OCI-LY7 (cell line): ENCODE measurements around the gene S1PR2. TPM values are rescaled to one million over a fixed set of nuclear protein-coding genes. Genes with fewer than 3 reads are reported as not detected.

Source experiments
- BruUV-seq: library from RNA; stranded (reverse); fragments of 400-500 nt; replicated peaks from 2 replicates; lab custom pipeline; 2021; lab: Mats Ljungman, UMichigan
- CTCF ChIA-PET: fragments of 300-600 bp; sonication (Branson Sonifier 250); formaldehyde crosslinking; loops from one replicate; lab custom pipeline; 2022; ENCODE audit warnings: antibody characterized with exemption; ENCODE audit not compliant: unreplicated experiment; lab: Charles Lee
- POLR2A ChIA-PET: fragments of 300-600 bp; sonication (Branson Sonifier 250); formaldehyde crosslinking; loops from one replicate; lab custom pipeline; 2022; ENCODE audit warnings: antibody characterized with exemption; lab: Charles Lee
- DNase-seq: peaks from one replicate; pipeline ENCODE4 v3.0.0-alpha.2; 2015; ENCODE audit warnings: low spot score
- H2AFZ ChIP-seq: fragments of 200-600 bp; sonication (generic), shearing (Covaris generic); 2 replicates; pipeline ENCODE4 v1.6.1; 2014; ENCODE audit warnings: mild to moderate bottlenecking, antibody characterized with exemption, low read length, moderate library complexity
- H3K27ac ChIP-seq: fragments of 200-600 bp; sonication (generic); 2 replicates; pipeline ENCODE4 v1.5.1; 2014; ENCODE audit warnings: mixed run types, low read depth, mild to moderate bottlenecking, moderate library complexity, low read length, inconsistent platforms; ENCODE audit not compliant: poor library complexity, severe bottlenecking
- H3K36me3 ChIP-seq: fragments of 200-600 bp; sonication (generic); 2 replicates; pipeline ENCODE4 v1.6.1; 2014; ENCODE audit warnings: mild to moderate bottlenecking, antibody characterized with exemption, low read length, moderate library complexity, mixed read lengths; ENCODE audit not compliant: insufficient read depth
- H3K4me1 ChIP-seq: fragments of 200-600 bp; sonication (generic); 2 replicates; pipeline ENCODE4 v1.5.1; 2014; ENCODE audit warnings: mild to moderate bottlenecking, low read length; ENCODE audit not compliant: insufficient read depth, poor library complexity, severe bottlenecking
- H3K4me2 ChIP-seq: fragments of 200-600 bp; sonication (generic); 2 replicates; pipeline ENCODE4 v1.6.1; 2014; ENCODE audit warnings: mild to moderate bottlenecking, low read length
- H3K4me3 ChIP-seq: fragments of 200-600 bp; sonication (generic); 2 replicates; pipeline ENCODE4 v1.5.1; 2014; ENCODE audit warnings: mild to moderate bottlenecking, low read depth, low read length; ENCODE audit not compliant: poor library complexity, severe bottlenecking
- H3K79me2 ChIP-seq: fragments of 200-600 bp; sonication (generic); 2 replicates; pipeline ENCODE4 v1.6.1; 2016; ENCODE audit warnings: low read depth, mild to moderate bottlenecking, low read length, moderate library complexity, mixed read lengths; ENCODE audit not compliant: insufficient read depth
- H3K9me2 ChIP-seq: fragments of 200-600 bp; sonication (generic); 2 replicates; pipeline ENCODE4 v1.6.1; 2016; ENCODE audit warnings: mild to moderate bottlenecking, low read length, mixed read lengths; ENCODE audit not compliant: insufficient read depth
- H3K9me3 ChIP-seq: fragments of 200-600 bp; sonication (generic); 2 replicates; pipeline ENCODE4 v1.6.1; 2014; ENCODE audit warnings: mild to moderate bottlenecking, mixed run types, low read length, mixed read lengths
- H4K20me1 ChIP-seq: fragments of 200-600 bp; sonication (generic); 2 replicates; pipeline ENCODE4 v1.6.1; 2014; ENCODE audit warnings: mild to moderate bottlenecking, antibody characterized with exemption, low read length, moderate library complexity, mixed read lengths; ENCODE audit not compliant: insufficient read depth
- CTCF ChIP-seq: fragments of 200-600 bp; sonication (generic); conservative IDR thresholded peaks from 2 replicates; pipeline ENCODE4 v1.5.1; 2014; ENCODE audit warnings: mild to moderate bottlenecking, antibody characterized with exemption, low read length, moderate library complexity, mixed read lengths
- EZH2phosphoT487 ChIP-seq: fragments of 200-600 bp; sonication (generic); IDR thresholded peaks from 2 replicates; pipeline ENCODE4 v1.6.1; 2018; ENCODE audit warnings: low read depth, borderline replicate concordance, mild to moderate bottlenecking, mixed run types, antibody characterized with exemption, low read length, moderate library complexity, mixed read lengths
- intact Hi-C: fragments of 100-400 bp; cut with micrococcal nuclease; formaldehyde crosslinking; loops from one replicate; pipeline ENCODE4 v1.10.0; 2022; ENCODE audit not compliant: unreplicated experiment
- total RNA-seq, 2 experiments: library from RNA; depleted of rRNA in 1 of 2; stranded (reverse); fragments of >200 nt in 1 of 2; shearing (Covaris generic) in 1 of 2; gene quantifications; 2 replicates each; pipeline ENCODE4 v1.2.3, GENCODE V29; 2014 to 2022

Gene S1PR2
- total RNA-seq, 2 experiments from 2014 or later, result 27.8 to 64.5 TPM

- ChIA-PET POLR2A (interaction anchor here (0.8 to 2.1 kb wide), 5 partner anchors 11 to 65 kb away, joined by 3 to 12 read pairs (median 3); no protein-coding TSS in a partner anchor), CTCF (interaction anchor here (1.4 kb wide), 1 partner anchor 10 kb away, joined by 4 read pairs; no protein-coding TSS in a partner anchor)
- H3K36me3 ChIP-seq, result no peaks in the 10 kb centered on the region
- peak overlapping the region; percentile 18 for H3K4me2 ChIP-seq
- peaks cover 5% of the 10 kb centered on the region; the same call in 1 of the 2 replicates for H3K79me2 ChIP-seq
- H3K9me2 ChIP-seq, result no peaks in the 10 kb centered on the region
- peak; percentile 66 for DNase-seq
- H3K27ac ChIP-seq, result peak overlapping the region; percentile 95
- H3K4me3 ChIP-seq, result no peak overlapping the region
- no peaks in the 10 kb centered on the region for H3K9me3 ChIP-seq
- intact Hi-C loops, result no loop called here
- no TSS peak for BruUV-seq
- peak overlapping the region; percentile 0; the same call in 1 of the 2 replicates for H2AFZ ChIP-seq
- no peaks in the 10 kb centered on the region for H4K20me1 ChIP-seq
- peaks cover 97% of the 10 kb centered on the region for H3K4me1 ChIP-seq
- TF ChIP-seq EZH2phosphoT487, result no peak
- no peak for TF ChIP-seq CTCF
Measured at GRCh38 chr19:10246511-10246910, 15.4 kb upstream of the S1PR2 start.

GRCh38 chr19:10245189-10245939 lies 14.2 kb upstream of the S1PR2 start:
- H3K9me2 ChIP-seq, result no peaks in the 10 kb centered on the region
- H3K4me1 ChIP-seq, result peaks cover 98% of the 10 kb centered on the region
- DNase-seq, result peak; percentile 89
- no peaks in the 10 kb centered on the region for H3K36me3 ChIP-seq
- H4K20me1 ChIP-seq, result no peaks in the 10 kb centered on the region
- H3K9me3 ChIP-seq, result no peaks in the 10 kb centered on the region
- CTCF ChIA-PET, result interaction anchor here (1.2 kb wide), 1 partner anchor 18 kb away, joined by 4 read pairs; no protein-coding TSS in a partner anchor
- no peak overlapping the region; the same call in 1 of the 2 replicates for H2AFZ ChIP-seq
- intact Hi-C loops, result no loop called here
- TF ChIP-seq EZH2phosphoT487 (no peak), CTCF (no peak)
- POLR2A ChIA-PET, result interaction anchor here (1.6 to 2.1 kb wide), 2 partner anchors 10 to 14 kb away, joined by 5 to 12 read pairs; partner anchors contain the start of gene S1PR2
- peak overlapping the region; percentile 95 for H3K27ac ChIP-seq
- H3K4me2 ChIP-seq, result peak overlapping the region; percentile 55
- no TSS peak for BruUV-seq
- H3K79me2 ChIP-seq, result no peaks in the 10 kb centered on the region
- no peak overlapping the region for H3K4me3 ChIP-seq
